ENCODE data around the gene KCTD10.

Gene KCTD10

DNA sequence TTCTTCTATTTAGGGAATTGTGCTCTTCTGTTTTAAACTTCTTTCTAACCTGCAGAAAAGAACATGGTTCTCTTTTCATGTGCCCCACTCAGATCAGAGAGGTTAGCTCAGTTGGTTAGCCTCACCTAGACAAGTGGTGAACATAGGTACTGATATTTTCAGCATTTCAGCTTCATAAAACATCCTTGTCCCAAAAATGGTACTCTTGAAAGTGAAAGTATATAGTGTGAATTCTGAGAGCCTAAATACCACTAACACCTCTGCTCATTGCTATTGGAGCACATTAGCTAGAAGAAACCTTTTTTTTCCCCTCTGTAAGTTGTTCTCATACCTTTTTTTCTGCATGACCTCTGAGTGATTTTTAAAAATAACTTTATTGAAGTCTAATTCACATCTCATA is 17.9 kb upstream of the KCTD10 start:
- in situ Hi-C loops (cut with HindIII; ENCODE audit: low sequenced_read_pairs): no loop called here

GRCh38 chr12:109494348-109494881 is 17.3 kb upstream of the KCTD10 start:
- in situ Hi-C loops (cut with HindIII; ENCODE audit: low sequenced_read_pairs): no loop called here

DNA sequence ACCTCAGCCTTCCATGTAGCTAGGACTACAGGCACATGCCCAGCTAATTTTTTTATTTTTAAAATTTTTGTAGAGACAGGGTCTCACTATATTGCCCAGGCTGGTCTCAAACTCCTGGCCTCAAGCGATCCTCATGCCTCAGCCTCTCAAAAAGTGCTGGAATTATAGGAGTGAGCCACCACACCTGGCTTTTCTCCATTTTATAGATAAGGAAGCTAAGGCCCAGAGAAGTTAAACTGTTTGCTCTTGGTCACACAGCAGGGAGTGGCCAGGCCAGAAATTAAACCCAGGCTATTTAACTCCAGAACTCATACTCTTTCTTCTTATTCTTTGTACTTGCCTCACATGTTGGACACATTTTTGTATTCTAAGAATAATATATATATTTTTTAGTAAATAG is 16.8 kb upstream of the KCTD10 start:
- in situ Hi-C loops (cut with HindIII; ENCODE audit: low sequenced_read_pairs): no loop called here

DNA sequence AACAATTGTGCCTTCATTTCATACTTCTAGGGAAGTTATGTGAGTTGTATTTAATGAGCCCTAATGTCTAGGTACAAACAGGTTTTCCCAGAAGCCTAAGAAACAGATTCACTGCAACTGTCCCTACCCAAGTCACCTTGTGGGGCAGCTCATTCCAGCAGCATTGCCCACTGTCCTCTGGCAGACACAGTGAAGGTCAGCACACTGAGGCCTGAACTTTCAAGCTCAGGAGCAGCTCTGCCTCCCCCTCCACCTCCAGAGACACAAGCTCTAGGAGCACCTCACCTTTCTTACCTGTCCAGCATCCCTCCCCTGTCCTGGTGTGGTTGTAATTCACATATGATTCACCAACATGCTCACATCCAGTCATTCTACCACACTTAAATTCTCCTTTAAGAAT is 16.0 kb upstream of the KCTD10 start:
- in situ Hi-C loops (cut with HindIII; ENCODE audit: low sequenced_read_pairs): no loop called here

GRCh38 chr12:109492371-109492770 is 15.3 kb upstream of the KCTD10 start:
- in situ Hi-C loops (cut with HindIII; ENCODE audit: low sequenced_read_pairs): no loop called here

DNA sequence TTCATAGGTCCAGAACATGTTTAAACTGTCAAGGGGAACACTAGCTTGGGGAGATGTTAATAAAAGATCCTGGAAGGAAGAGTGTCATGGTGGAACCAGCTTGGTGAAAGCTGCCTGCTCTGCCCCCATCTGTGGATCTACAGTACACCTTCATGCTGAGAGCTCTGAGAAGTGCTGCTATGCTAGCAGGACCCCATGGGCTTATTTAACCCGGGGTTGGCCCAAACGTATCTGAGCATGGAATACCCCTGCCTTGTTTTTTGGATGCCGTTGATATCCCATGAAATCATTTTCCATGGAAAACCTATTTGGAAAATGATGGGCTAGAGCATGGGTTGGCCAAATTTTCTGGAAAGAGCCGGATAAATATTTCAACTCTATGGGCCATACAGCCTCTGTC is 14.6 kb upstream of the KCTD10 start:
- in situ Hi-C loops (cut with HindIII; ENCODE audit: low sequenced_read_pairs): no loop called here

- in situ Hi-C loops (cut with HindIII; ENCODE audit: low sequenced_read_pairs): no loop called here
Observed at GRCh38 chr12:109489955-109490565, 13.0 kb upstream of the KCTD10 start.

GRCh38 chr12:109489016-109489954 is 12.2 kb upstream of the KCTD10 start:
- in situ Hi-C loops (cut with HindIII; ENCODE audit: low sequenced_read_pairs): no loop called here

DNA sequence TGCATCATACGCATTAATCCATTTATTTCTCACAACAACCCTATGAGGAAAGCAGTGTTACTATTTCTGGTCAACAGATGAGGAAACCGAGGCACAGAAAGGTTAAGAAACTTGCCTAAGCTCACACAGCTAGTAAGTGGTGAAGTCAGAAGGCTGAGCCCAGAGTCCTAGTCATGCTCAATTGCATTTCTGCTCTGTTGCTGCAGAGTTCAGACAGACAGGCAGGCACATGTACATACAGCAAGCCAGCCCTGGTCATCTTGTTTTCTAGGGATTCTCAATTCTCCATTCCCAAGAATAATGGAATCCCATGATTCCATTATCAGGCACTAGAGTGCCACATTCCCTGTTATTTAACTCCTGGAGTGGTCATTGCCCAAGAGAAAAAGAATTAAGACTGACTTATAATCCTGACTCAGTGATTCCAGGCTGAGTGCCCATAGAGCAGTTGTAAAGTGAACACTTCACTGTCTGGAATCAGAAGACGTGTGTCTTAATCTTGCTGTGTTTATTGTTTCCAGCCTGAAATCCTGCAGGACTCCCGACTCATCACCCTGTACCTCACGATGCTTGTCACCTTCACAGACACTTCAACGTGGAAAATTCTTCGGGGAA is 11.1 kb upstream of the KCTD10 start:
- in situ Hi-C loops (cut with HindIII; ENCODE audit: low sequenced_read_pairs): no loop called here

GRCh38 chr12:109487181-109488050 is 10.3 kb upstream of the KCTD10 start:
- in situ Hi-C loops (cut with HindIII; ENCODE audit: low sequenced_read_pairs): no loop called here

DNA sequence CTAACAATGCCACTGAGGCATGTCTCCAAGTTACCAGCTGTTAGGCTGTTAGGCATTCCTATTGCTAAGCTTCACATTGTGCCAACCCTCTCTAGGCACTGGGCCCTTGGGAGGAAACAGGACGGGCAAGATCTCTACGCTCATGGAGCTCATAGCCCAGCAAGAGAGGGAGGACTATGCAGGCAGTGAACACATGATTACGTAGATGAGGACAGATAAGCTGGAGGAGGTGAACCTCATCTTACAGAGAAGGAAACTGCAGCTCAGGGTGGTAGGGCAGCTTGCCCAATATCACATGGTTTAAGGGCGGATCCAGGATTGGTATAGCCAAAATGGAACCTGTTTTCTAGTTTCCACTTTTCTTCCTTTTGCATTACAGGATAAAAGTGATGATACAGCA is 8.1 kb upstream of the KCTD10 start:
- in situ Hi-C loops (cut with HindIII; ENCODE audit: low sequenced_read_pairs): no loop called here

DNA sequence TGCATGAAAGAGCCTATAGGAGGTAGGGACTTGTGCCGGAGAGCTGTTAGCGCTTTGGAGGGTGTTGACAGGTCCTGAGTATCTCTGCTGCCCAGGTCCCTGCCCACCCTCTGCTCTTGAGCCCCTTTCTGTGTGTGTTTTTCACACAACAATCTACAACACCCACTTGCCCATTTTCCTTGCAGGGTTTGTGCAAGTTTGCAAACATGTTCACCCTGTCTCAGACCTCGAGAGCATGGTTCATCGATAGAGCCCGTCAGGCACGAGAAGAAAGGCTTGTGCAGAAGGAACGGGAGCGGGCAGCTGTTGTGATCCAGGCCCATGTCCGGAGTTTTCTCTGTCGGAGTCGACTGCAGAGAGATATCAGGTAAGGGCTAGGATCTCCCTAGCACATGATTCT is 6.2 kb upstream of the KCTD10 start:
- in situ Hi-C loops (cut with HindIII; ENCODE audit: low sequenced_read_pairs): no loop called here

- in situ Hi-C loops (cut with HindIII; ENCODE audit: low sequenced_read_pairs): no loop called here
Observed at GRCh38 chr12:109482894-109483293, 5.8 kb upstream of the KCTD10 start.

GRCh38 chr12:109482491-109482890 is 5.4 kb upstream of the KCTD10 start:
- in situ Hi-C loops (cut with HindIII; ENCODE audit: low sequenced_read_pairs): no loop called here

GRCh38 chr12:109481863-109482262 is 4.8 kb upstream of the KCTD10 start:
- in situ Hi-C loops (cut with HindIII; ENCODE audit: low sequenced_read_pairs): no loop called here

DNA sequence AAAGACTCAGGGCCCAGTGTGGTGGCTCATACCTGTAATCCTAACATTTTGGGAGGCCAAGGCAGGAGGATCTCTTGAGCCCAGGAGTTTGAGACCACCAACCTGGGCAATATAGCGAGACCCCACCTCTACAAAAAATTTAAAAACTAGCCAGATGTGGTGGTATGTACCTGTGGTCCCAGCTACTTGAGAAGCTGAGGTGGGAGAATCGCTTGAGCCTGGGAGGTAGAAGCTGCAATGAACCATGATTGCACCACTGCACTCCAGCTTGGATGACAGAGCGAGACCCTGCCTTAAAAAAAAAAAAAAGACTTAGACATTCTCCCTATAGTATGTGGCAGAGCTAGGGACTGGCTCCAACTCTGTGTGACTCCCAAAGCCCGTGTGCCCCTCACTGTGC is 3.3 kb upstream of the KCTD10 start:
- in situ Hi-C loops (cut with HindIII; ENCODE audit: low sequenced_read_pairs): no loop called here

DNA sequence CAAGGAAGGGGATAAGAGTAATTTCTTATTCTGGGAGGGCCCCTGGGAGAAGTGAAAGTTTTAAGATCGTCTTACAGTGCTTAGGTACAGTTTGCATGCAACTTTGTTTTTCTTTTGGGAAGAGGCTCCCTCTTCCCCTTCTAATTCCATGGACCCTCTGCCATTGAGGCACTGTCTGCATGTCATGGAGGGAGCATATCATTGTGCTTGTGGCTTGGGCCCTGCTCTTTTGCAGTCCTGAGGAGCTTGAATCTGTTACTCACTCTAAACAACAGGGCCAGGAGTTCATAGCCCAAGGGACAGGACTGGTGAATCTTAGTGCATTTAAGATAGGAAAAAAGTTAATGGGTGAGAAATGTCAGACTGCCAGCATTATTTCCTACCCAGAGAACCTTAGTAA is 2.7 kb upstream of the KCTD10 start:
- in situ Hi-C loops (cut with HindIII; ENCODE audit: low sequenced_read_pairs): no loop called here

GRCh38 chr12:109477963-109478315 is 839 bp upstream of the KCTD10 start:
- in situ Hi-C loops (cut with HindIII; ENCODE audit: low sequenced_read_pairs): no loop called here

DNA sequence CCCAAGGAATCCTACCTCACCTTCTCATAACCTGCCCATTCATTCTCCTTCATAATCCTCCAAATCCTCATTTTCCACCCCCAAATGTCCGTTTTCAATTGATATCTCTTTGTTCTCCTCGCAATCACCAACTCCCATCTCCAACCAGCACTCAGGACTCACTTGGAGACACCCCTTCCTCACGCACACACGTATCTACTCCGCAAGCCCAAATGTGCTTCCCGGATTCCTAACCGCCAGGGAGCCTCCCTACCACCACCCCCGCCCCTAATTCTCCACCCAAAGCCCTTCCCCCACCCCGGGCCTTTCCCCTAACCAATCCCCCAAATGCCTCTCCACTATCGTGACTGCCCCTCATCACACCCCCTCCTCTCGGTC is 304 bp downstream of the KCTD10 start:
- in situ Hi-C loops (cut with HindIII; ENCODE audit: low sequenced_read_pairs): no loop called here

DNA sequence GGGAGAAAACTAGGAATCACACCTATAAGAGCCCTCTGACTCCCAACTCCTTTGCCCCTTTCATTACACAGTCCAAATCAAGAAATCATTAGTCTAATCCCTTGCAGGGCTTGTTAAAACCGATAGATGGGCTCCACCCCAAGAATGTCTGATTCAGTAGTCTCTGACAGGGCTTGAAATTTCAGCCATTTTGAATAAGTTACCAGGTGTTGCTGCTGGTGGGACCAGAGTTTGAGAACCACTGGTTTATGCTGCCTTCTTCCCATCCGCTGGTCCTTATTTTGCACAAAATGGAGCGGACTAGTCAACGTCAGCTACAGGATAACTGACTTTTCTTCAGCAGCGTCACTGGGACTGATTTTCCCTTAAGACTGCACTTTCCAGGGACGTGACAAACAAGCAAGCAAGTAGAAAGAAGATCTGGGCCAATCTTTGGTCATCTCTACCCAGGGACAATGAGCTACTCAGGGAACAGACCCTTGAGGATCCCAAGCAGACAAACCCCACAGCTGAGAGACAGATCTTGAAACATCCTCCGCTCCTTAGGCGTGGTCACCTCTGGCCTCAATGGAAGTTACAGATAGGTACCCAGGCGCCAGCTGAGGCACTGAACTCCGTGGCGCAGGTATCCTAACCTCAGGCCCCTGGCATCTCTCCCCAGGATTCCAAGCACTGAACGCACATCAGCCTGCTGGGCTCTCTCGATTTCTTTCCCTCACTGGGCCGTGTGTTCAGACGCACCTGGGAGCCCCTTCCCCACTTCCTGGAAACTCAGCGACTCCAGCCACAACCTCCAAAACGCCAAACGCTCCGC is 900 bp downstream of the KCTD10 start:
- in situ Hi-C loops (cut with HindIII; ENCODE audit: low sequenced_read_pairs): no loop called here

Data from endothelial cell of hepatic sinusoid (primary cell).